ENCODE results near the gene FBXL13. TPM values are rescaled to one million over a fixed set of nuclear protein-coding genes. Genes with fewer than 3 reads are reported as not detected.

Gene FBXL13
- total RNA-seq, 1 experiment from 2014 or later, result 0.18 TPM

DNA sequence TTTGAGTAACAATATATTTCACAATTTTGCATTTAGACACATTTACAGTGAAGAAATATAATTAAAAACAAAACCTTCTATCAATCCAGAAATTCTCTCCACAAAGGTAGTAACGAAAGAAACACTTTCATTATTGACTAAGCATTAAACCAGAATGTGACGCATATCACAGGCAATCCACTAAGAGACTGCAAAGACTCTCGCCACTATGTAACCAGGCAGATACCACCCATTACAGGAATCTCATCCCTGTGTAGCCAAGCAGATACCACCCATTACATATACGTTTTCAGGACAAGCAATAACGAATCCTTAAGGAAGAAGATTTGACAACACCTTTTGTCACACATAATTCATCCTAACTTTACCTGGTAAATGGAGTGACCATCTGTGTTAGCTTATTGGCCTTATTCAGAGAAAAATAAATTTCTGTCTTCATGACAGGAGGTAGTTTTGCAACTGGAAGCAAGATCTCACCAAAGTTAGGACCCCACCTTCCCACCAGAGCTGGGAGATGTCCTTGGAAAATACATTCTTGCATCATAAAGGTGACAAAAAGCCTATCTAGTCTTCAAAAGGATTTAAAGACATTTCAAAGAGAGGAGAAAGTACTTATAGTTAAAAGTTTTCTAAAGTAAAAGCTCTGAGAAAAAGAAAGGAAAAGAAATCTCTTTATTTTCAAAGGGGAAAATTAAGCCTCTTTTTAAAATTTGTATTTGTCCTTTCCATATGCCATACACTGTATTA lies 131.0 kb downstream of the FBXL13 start:
- no peak overlapping the region for H3K4me3 ChIP-seq
- no peaks in the 10 kb centered on the region for H3K9me3 ChIP-seq (replicated peaks)
- H3K27ac ChIP-seq, result no peak overlapping the region
- H3K4me1 ChIP-seq (replicated peaks), result peaks cover 21% of the 10 kb centered on the region
- H3K36me3 ChIP-seq, result no peaks in the 10 kb centered on the region
- DNase-seq (ENCODE audit: low read depth in 1 of 2, low spot score in 2 of 2), result no peak
- no peaks in the 10 kb centered on the region for H3K27me3 ChIP-seq (replicated peaks)

DNA sequence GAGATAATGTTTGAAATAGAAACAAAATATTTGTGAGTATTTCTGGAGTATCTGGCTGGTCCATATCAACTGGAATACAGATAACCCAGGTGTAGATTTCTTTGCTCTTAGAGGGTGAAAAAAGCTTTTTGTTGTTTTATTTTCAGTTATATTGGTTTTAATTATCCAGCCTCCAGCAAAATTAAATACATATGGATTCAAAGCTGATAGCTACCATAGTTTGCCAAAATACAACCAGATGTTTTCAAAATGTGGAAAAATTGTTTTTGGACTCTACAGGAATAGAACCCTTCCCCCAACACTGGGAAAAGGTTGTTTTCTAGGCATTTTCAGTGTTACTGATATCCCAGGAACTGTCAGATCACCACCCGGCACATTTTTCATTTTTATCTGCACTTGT lies 131.7 kb downstream of the FBXL13 start:
- Histone ChIP-seq H3K4me1 (replicated peaks) (peaks cover 28% of the 10 kb centered on the region), H3K4me3 (no peak overlapping the region), H3K27me3 (replicated peaks) (no peaks in the 10 kb centered on the region), H3K27ac (no peak overlapping the region), H3K36me3 (no peaks in the 10 kb centered on the region), H3K9me3 (replicated peaks) (no peaks in the 10 kb centered on the region)
- DNase-seq (ENCODE audit: low read depth in 1 of 2, low spot score in 2 of 2), result no peak

DNA sequence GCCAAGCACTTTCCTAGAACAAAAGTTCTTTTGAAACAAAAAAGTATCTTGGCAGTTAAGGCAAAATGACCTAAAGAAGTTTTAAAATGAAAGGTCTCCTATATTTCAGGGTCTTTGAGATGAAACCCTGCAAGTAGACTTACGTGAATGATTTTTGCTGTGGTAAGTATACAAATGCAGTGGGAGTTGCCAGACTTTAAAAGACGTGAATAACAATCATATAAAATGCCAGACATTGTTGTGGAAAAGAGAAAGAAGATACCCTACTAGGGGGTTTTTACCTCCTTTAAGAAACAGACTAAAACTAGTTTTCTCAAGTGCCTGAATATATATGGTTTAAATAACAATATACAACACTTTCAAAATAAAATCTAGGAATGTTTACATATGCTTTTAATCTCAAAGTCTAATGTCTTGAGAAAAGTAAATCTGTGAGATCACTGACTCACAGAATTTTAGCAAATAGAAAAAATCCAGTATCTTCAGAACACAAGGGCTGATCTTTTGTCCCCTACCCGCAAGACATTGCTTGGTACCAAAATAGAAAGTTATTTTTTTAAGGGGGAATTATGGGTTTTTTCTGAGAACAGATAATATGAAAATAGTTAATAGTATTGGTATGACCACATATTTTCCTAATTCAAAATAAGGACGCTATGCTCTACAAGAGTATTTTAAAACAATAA lies 132.3 kb downstream of the FBXL13 start:
- H3K27ac ChIP-seq, result no peak overlapping the region
- DNase-seq (ENCODE audit: low read depth in 1 of 2, low spot score in 2 of 2), result no peak
- H3K9me3 ChIP-seq (replicated peaks), result no peaks in the 10 kb centered on the region
- no peaks in the 10 kb centered on the region for H3K27me3 ChIP-seq (replicated peaks)
- no peaks in the 10 kb centered on the region for H3K36me3 ChIP-seq
- peaks cover 28% of the 10 kb centered on the region for H3K4me1 ChIP-seq (replicated peaks)
- no peak overlapping the region for H3K4me3 ChIP-seq

DNA sequence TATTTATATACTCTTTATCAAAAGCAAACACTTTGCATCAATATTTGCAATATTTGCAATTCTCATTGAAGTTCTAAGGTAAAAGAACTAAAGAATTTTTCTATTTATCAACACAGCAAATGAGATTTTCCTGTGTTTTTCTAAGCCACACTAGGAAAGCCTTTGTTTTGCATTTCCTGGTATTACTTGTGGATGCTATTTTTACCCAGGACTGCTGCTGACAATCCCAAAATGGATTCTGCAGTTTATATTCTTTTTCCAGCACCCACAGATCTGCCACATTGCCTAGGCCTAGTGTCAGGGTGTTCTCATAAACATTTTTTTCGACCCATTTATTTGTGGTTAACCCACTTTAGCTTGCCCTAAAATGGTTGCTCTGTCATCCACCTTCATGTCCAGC lies 135.9 kb downstream of the FBXL13 start:
- Histone ChIP-seq H3K9me3 (replicated peaks) (no peaks in the 10 kb centered on the region), H3K27ac (0 out of 2 replicates have a peak overlapping the region, but pooled peaks have one; percentile 13), H3K27me3 (replicated peaks) (no peaks in the 10 kb centered on the region), H3K36me3 (no peaks in the 10 kb centered on the region), H3K4me3 (no peak overlapping the region), H3K4me1 (replicated peaks) (peaks cover 41% of the 10 kb centered on the region)
- no peak for DNase-seq (ENCODE audit: low read depth in 1 of 2, low spot score in 2 of 2)

DNA sequence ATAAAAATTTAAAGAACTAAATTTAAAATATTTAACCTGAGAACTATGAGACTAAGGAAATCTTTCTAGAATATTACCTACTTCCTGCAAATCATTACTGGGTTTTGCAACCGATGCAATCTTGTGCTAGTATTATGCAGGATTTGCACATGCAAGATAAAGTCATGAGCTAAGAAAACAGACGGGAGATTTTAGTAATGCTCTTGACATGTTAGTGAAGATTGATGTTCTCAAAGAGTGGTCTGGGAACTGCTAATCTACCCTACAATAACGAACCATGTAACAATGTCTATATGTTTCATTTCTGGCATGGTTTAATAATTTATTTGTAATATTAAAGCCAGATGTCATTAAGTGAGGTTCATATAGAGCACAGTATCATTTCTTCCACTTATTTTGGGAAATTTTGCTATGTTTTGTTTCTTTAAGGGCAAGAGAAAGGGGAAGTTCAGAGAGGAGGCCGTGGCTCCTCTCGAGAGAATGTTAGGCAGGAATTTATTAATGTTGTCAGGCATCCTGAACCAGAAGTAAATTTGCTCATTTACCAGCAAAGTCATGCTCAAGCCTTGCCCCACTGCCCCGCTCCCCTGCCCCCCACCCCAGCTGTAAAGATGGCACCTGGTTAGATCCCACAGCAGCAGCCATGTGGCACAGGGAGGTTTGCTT lies 139.0 kb downstream of the FBXL13 start:
- Histone ChIP-seq H3K4me3 (no peak overlapping the region), H3K36me3 (no peaks in the 10 kb centered on the region), H3K9me3 (replicated peaks) (no peaks in the 10 kb centered on the region), H3K27me3 (replicated peaks) (no peaks in the 10 kb centered on the region), H3K4me1 (replicated peaks) (peaks cover 46% of the 10 kb centered on the region), H3K27ac (no peak overlapping the region)
- no peak for DNase-seq (ENCODE audit: low read depth in 1 of 2, low spot score in 2 of 2)

DNA sequence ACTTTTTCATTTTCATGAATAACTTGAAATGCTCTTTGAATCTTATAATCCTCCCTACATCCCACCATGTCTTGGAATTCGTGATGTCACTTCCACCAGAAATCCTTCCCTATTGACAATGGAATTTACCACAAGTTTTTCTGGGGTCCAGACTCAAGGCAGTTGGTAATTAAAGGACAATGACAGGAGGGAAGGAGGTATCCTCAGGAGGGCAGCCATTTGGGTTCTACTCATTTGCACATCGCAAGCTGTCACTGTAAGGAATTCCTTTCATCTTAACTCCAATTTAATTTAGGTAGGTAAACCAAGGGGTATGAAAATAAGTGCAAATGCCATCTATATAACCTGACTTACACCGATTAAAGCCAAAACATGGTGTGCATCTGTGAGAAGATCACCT lies 139.9 kb downstream of the FBXL13 start:
- Histone ChIP-seq H3K27me3 (replicated peaks) (no peaks in the 10 kb centered on the region), H3K9me3 (replicated peaks) (no peaks in the 10 kb centered on the region), H3K27ac (peak overlapping the region; percentile 68; the same call in 1 of the 2 replicates), H3K4me3 (no peak overlapping the region), H3K4me1 (replicated peaks) (peaks cover 46% of the 10 kb centered on the region), H3K36me3 (no peaks in the 10 kb centered on the region)
- DNase-seq (ENCODE audit: low read depth in 1 of 2, low spot score in 2 of 2), result no peak

DNA sequence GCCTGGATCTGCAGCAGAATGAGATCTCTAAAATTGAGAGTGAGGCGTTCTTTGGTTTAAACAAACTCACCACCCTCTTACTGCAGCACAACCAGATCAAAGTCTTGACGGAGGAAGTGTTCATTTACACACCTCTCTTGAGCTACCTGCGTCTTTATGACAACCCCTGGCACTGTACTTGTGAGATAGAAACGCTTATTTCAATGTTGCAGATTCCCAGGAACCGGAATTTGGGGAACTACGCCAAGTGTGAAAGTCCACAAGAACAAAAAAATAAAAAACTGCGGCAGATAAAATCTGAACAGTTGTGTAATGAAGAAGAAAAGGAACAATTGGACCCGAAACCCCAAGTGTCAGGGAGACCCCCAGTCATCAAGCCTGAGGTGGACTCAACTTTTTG lies 140.4 kb downstream of the FBXL13 start:
- Histone ChIP-seq H3K27ac (peak overlapping the region; percentile 68), H3K27me3 (replicated peaks) (no peaks in the 10 kb centered on the region), H3K4me1 (replicated peaks) (peaks cover 45% of the 10 kb centered on the region), H3K9me3 (replicated peaks) (no peaks in the 10 kb centered on the region), H3K36me3 (no peaks in the 10 kb centered on the region), H3K4me3 (no peak overlapping the region)
- no peak for DNase-seq (ENCODE audit: low read depth in 1 of 2, low spot score in 2 of 2)

DNA sequence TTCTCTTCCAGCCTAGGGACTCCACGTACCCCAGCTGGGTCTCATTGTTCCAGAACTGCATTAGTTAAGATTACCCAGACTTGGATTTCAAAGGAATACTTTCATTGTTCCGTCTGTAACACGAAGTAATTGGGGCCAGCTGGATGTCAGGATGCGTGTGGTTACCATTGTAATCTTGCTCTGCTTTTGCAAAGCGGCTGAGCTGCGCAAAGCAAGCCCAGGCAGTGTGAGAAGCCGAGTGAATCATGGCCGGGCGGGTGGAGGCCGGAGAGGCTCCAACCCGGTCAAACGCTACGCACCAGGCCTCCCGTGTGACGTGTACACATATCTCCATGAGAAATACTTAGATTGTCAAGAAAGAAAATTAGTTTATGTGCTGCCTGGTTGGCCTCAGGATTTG lies 140.8 kb downstream of the FBXL13 start:
- no peaks in the 10 kb centered on the region for H3K9me3 ChIP-seq (replicated peaks)
- H3K27ac ChIP-seq, result peak overlapping the region; percentile 68
- no peaks in the 10 kb centered on the region for H3K27me3 ChIP-seq (replicated peaks)
- no peaks in the 10 kb centered on the region for H3K36me3 ChIP-seq
- peaks cover 40% of the 10 kb centered on the region for H3K4me1 ChIP-seq (replicated peaks)
- H3K4me3 ChIP-seq, result no peak overlapping the region
- DNase-seq (ENCODE audit: low read depth in 1 of 2, low spot score in 2 of 2), result peak; percentile 82 to 91

DNA sequence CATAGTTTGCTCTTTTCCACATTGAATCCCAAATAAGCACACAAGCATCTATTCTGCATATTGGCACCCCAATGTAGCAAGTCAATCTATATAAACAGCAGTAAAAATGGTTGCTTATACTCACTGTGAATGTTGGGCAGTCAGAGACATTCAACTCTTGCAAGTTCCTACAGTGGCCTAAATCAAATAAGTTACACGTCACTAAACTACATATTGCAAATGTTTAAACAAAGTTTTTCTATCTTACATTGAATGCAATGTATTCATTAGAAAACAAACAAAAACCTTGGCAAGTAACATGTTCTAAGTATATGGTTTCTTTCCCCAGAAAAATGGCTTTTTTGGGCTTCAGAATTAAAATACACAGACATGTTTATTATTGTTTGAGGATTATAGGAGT lies 142.8 kb downstream of the FBXL13 start:
- Histone ChIP-seq H3K4me1 (replicated peaks) (peaks cover 49% of the 10 kb centered on the region), H3K9me3 (replicated peaks) (no peaks in the 10 kb centered on the region), H3K27ac (no peak overlapping the region), H3K36me3 (no peaks in the 10 kb centered on the region), H3K4me3 (no peak overlapping the region), H3K27me3 (replicated peaks) (no peaks in the 10 kb centered on the region)
- DNase-seq (ENCODE audit: low read depth in 1 of 2, low spot score in 2 of 2), result no peak

DNA sequence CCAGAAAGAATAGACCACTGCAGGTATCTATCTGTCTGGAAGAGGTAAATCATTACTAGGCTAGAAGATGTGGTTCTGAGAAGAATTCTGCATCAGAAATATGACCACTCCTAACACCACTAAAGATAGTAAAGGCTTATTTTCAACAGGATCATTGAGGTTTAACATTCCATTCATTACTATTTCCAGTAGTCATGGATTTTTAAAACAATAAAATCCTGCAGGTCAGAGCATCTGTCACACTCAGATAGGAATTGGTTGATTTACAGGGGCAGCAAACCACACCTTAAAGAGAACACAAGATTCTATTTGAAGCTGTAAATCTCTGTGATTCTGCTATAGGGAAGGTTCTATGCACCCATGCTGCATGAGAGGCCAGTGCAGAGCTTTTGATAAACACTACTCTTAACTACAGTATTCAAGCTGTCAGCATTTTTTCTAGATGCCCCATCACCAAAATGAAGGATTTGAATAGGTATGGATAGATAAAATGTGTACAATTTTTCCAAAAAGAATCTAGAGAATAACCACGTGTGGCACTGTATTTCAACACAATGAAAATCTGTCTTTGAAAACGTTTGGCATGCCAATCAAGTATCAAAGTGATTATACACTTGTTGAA lies 147.2 kb downstream of the FBXL13 start:
- H3K27ac ChIP-seq, result no peak overlapping the region
- no peak overlapping the region for H3K4me3 ChIP-seq
- DNase-seq (ENCODE audit: low read depth in 1 of 2, low spot score in 2 of 2), result no peak

DNA sequence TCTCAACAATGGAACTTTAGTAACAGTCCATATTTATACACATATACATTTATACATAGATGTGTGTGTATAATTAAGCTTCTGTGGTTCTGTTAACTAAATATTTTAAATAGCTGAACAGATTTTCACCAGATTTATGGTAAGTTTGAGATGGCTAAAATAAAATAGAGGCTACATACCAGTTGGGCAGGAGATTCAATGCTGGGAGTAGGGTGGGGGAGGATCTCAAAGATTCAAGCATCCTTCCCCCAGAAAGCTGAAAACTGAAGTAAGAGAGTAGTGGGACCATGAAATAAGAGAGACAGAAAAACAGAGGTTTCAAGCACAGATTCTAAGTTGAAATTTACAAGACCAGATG lies 147.8 kb downstream of the FBXL13 start:
- no peak overlapping the region for H3K27ac ChIP-seq
- H3K9me3 ChIP-seq (replicated peaks), result no peaks in the 10 kb centered on the region
- no peak for DNase-seq (ENCODE audit: low read depth in 1 of 2, low spot score in 2 of 2)
- no peak overlapping the region for H3K4me3 ChIP-seq
- H3K4me1 ChIP-seq (replicated peaks), result peaks cover 32% of the 10 kb centered on the region
- H3K27me3 ChIP-seq (replicated peaks), result no peaks in the 10 kb centered on the region
- H3K36me3 ChIP-seq, result no peaks in the 10 kb centered on the region

More for the DNA sequence above, 147.2 kb downstream of the FBXL13 start:
- peaks cover 33% of the 10 kb centered on the region for H3K4me1 ChIP-seq (replicated peaks)
- no peaks in the 10 kb centered on the region for H3K36me3 ChIP-seq
- H3K27me3 ChIP-seq (replicated peaks), result no peaks in the 10 kb centered on the region
- H3K9me3 ChIP-seq (replicated peaks), result no peaks in the 10 kb centered on the region

DNA sequence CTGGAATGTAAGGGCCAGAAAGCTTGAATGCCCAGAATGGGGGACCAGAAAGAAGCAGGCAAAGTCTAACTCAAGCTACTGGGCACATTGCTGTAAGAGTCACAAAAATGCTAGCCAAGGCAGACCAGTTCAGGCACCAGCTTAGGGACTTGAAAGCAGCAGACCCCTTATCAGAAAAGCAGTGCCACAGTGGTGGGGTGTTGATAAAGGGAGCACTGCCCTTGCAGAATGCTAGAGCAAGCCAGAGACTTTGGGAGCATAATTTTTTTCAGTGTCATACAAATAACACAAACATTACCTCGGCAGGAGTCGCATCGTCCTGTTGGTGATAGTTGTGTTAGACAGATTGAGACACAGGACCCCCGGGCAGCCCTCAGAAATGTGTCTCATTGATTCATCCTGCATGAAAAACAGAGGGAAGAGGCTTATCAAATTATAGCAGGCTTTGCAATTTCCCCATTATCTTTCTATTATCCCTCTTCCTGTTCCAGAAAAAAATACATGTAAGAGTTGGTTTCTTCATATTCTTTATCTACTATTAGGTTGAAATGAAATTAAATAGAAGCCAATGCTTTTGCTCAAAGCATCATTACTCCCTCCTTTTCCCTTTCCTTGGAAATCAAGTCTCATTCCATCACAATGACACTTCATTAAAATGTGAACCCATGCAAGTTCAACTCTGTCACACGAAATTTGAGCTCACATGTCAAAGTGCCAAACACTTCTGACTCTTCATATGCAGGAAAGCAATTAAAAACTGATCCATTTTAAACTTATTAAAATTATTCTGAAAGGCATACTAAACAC lies 148.4 kb downstream of the FBXL13 start:
- H3K27me3 ChIP-seq (replicated peaks), result no peaks in the 10 kb centered on the region
- no peaks in the 10 kb centered on the region for H3K9me3 ChIP-seq (replicated peaks)
- H3K4me3 ChIP-seq, result no peak overlapping the region
- H3K36me3 ChIP-seq, result no peaks in the 10 kb centered on the region
- H3K27ac ChIP-seq, result no peak overlapping the region
- H3K4me1 ChIP-seq (replicated peaks), result peaks cover 26% of the 10 kb centered on the region
- no peak for DNase-seq (ENCODE audit: low read depth in 1 of 2, low spot score in 2 of 2)

DNA sequence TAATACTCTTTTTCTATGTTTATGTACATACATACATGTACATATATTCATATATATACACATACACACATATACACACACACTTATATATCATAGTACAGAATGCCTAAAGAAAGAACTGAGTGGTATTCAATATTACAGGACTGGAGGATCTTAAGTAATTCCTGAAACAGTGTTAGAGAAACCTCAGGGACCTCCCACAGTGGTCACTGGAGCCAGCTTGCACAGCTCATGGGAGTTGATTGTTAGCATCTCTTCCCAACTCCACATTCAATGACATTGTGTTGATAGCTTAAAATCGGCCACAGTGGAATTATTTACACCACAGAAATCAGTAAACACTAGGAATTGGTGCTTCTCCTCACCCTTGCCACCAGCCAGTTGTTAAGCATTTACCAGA lies 155.8 kb downstream of the FBXL13 start:
- peak; percentile 77 for DNase-seq (ENCODE audit: low read depth in 1 of 2, low spot score in 2 of 2)
- no peak overlapping the region for H3K4me3 ChIP-seq
- H3K9me3 ChIP-seq (replicated peaks), result no peaks in the 10 kb centered on the region
- H3K4me1 ChIP-seq (replicated peaks), result peaks cover 35% of the 10 kb centered on the region
- H3K36me3 ChIP-seq, result no peaks in the 10 kb centered on the region
- H3K27me3 ChIP-seq (replicated peaks), result no peaks in the 10 kb centered on the region
- H3K27ac ChIP-seq, result peak overlapping the region; percentile 12
